Parathyroid adenoma (tissue), 2 donors: ENCODE data around the gene PRKG1.

ENCODE experiments used
- H2AFZ ChIP-seq: fragments of 300-600 bp; sonication (generic); one replicate; pipeline ENCODE4 v1.7.0; 2017; ENCODE audit warnings: antibody characterized with exemption, mild to moderate bottlenecking
- H3K27ac ChIP-seq: fragments of 300-600 bp; sonication (generic); one replicate; pipeline ENCODE4 v1.7.0; 2017
- H3K27me3 ChIP-seq: fragments of 300-600 bp; sonication (generic); one replicate; pipeline ENCODE4 v1.7.0; 2017; ENCODE audit warnings: low read length; ENCODE audit not compliant: control insufficient read depth, insufficient read depth
- H3K36me3 ChIP-seq: fragments of 300-600 bp; sonication (generic); one replicate; pipeline ENCODE4 v1.7.0; 2017; ENCODE audit warnings: low read length; ENCODE audit not compliant: control insufficient read depth, insufficient read depth
- H3K4me1 ChIP-seq: fragments of 300-600 bp; sonication (generic); one replicate; pipeline ENCODE4 v1.7.0; 2017; ENCODE audit warnings: control low read depth
- H3K4me2 ChIP-seq: fragments of 300-600 bp; sonication (generic); one replicate; pipeline ENCODE4 v1.7.0; 2017; ENCODE audit warnings: low read length
- H3K4me3 ChIP-seq: fragments of 300-600 bp; sonication (generic); one replicate; pipeline ENCODE4 v1.7.0; 2017; ENCODE audit warnings: low read depth, low read length
- H3K79me2 ChIP-seq: fragments of 300-600 bp; sonication (generic); one replicate; pipeline ENCODE4 v1.7.0; 2017; ENCODE audit warnings: control low read depth
- H3K9ac ChIP-seq: fragments of 300-600 bp; sonication (generic); one replicate; pipeline ENCODE4 v1.7.0; 2017; ENCODE audit warnings: mild to moderate bottlenecking
- H3K9me3 ChIP-seq: fragments of 300-600 bp; sonication (generic); one replicate; pipeline ENCODE4 v1.7.0; 2017; ENCODE audit warnings: low read length; ENCODE audit not compliant: control insufficient read depth
- TF ChIP-seq, protein P1 (sequence below): fragments of 300-600 bp; sonication (generic); IDR thresholded peaks from one replicate; pipeline ENCODE4 v1.7.0; 2017; ENCODE audit warnings: antibody characterized with exemption, mild to moderate bottlenecking
- donor health status: primary hyperparathyroidism.

PRKG1 gene

GRCh38 chr10:51617576-51618235 is 543.4 kb downstream of the PRKG1 start:
- H2AFZ ChIP-seq, result no peak overlapping the region

DNA sequence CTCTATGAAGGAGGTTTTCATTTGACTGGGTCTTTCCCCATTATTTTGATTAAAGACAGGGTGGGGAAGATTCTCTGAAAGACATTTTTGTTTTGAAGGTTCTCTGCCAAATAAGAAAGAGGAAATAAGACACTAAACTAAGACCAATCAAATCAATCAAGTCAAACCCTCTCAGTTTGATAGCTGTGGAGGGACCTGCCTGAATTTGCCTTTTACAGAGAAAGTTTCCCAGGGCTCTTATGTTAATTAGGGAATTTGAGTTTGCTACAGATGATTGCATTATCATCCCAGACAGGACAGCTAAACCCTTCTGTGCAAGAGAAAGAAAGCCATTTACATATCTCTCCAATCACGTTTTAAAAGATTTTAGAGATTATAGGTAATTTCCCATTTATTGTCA is 545.1 kb downstream of the PRKG1 start:
- TF ChIP-seq, protein P1, sequence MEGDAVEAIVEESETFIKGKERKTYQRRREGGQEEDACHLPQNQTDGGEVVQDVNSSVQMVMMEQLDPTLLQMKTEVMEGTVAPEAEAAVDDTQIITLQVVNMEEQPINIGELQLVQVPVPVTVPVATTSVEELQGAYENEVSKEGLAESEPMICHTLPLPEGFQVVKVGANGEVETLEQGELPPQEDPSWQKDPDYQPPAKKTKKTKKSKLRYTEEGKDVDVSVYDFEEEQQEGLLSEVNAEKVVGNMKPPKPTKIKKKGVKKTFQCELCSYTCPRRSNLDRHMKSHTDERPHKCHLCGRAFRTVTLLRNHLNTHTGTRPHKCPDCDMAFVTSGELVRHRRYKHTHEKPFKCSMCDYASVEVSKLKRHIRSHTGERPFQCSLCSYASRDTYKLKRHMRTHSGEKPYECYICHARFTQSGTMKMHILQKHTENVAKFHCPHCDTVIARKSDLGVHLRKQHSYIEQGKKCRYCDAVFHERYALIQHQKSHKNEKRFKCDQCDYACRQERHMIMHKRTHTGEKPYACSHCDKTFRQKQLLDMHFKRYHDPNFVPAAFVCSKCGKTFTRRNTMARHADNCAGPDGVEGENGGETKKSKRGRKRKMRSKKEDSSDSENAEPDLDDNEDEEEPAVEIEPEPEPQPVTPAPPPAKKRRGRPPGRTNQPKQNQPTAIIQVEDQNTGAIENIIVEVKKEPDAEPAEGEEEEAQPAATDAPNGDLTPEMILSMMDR, result no peak
- peaks cover 10% of the 10 kb centered on the region for H3K4me1 ChIP-seq
- H3K4me3 ChIP-seq, result no peak overlapping the region
- H3K9me3 ChIP-seq, result no peaks in the 10 kb centered on the region
- H3K36me3 ChIP-seq, result no peaks in the 10 kb centered on the region
- H3K79me2 ChIP-seq, result no peaks in the 10 kb centered on the region
- H2AFZ ChIP-seq, result no peak overlapping the region
- H3K9ac ChIP-seq, result no peak overlapping the region
- no peak overlapping the region for H3K27ac ChIP-seq
- no peaks in the 10 kb centered on the region for H3K27me3 ChIP-seq
- no peak overlapping the region for H3K4me2 ChIP-seq

More at GRCh38 chr10:51617576-51618235, 543.4 kb downstream of the PRKG1 start:
- Histone ChIP-seq H3K4me2 (no peak overlapping the region), H3K27ac (no peak overlapping the region), H3K9ac (no peak overlapping the region), H3K4me1 (peaks cover 10% of the 10 kb centered on the region), H3K36me3 (no peaks in the 10 kb centered on the region), H3K27me3 (no peaks in the 10 kb centered on the region), H3K4me3 (no peak overlapping the region), H3K79me2 (no peaks in the 10 kb centered on the region), H3K9me3 (no peaks in the 10 kb centered on the region)
- TF ChIP-seq, protein P1, result no peak

DNA sequence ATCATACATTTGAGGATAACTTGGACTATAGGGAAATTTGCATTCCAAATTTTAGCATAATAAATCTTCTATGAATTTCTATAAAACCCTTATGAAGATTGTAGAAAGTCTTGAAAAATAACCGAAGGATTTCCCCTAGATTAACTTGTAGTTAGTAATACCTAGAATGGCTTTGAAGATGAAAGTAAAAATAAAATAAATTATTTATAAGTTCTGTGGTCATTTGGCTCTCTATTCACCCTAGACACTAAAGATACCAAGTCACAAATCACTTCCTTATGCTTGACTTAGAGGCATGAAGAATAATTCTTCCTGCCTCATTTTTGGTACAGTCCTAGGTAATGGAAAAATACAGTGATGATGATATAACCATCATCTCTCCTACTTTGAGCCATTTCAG is 545.8 kb downstream of the PRKG1 start:
- Histone ChIP-seq H3K27me3 (no peaks in the 10 kb centered on the region), H3K4me2 (no peak overlapping the region), H3K4me1 (peaks cover 10% of the 10 kb centered on the region), H3K79me2 (no peaks in the 10 kb centered on the region), H2AFZ (no peak overlapping the region), H3K36me3 (no peaks in the 10 kb centered on the region), H3K4me3 (no peak overlapping the region), H3K9me3 (no peaks in the 10 kb centered on the region), H3K27ac (no peak overlapping the region), H3K9ac (no peak overlapping the region)
- TF ChIP-seq, protein P1, result no peak

GRCh38 chr10:51624013-51624412 is 549.7 kb downstream of the PRKG1 start:
- Histone ChIP-seq H3K79me2 (no peaks in the 10 kb centered on the region), H3K9ac (no peak overlapping the region), H3K9me3 (no peaks in the 10 kb centered on the region), H3K27me3 (no peaks in the 10 kb centered on the region), H2AFZ (no peak overlapping the region), H3K36me3 (no peaks in the 10 kb centered on the region), H3K4me1 (peaks cover 4% of the 10 kb centered on the region), H3K27ac (no peak overlapping the region), H3K4me2 (no peak overlapping the region), H3K4me3 (no peak overlapping the region)
- TF ChIP-seq, protein P1, result no peak
